IPS-18a (cell line): ENCODE results near the gene AGAP1.

Experiments used
- H3K27ac ChIP-seq: one replicate; pipeline ENCODE4 v1.5.1; 2013; ENCODE audit warnings: low read length
- H3K27me3 ChIP-seq: one replicate; pipeline ENCODE4 v1.6.1; 2013; ENCODE audit warnings: mild to moderate bottlenecking, low read length; ENCODE audit not compliant: control insufficient read depth, insufficient read depth
- H3K36me3 ChIP-seq: one replicate; pipeline ENCODE4 v1.6.1; 2013; ENCODE audit warnings: low read depth, low read length; ENCODE audit not compliant: control insufficient read depth
- H3K4me1 ChIP-seq: one replicate; pipeline ENCODE4 v1.6.1; 2013; ENCODE audit warnings: low read depth, low read length; ENCODE audit not compliant: control insufficient read depth
- H3K4me3 ChIP-seq: one replicate; pipeline ENCODE4 v1.5.1; 2013; ENCODE audit warnings: low read length
- H3K9ac ChIP-seq: one replicate; pipeline ENCODE4 v1.6.1; 2013; ENCODE audit warnings: mild to moderate bottlenecking, low read length, moderate library complexity
- H3K9me3 ChIP-seq: one replicate; pipeline ENCODE4 v1.6.1; 2013; ENCODE audit warnings: low read depth, low read length; ENCODE audit not compliant: control insufficient read depth

AGAP1 gene

DNA sequence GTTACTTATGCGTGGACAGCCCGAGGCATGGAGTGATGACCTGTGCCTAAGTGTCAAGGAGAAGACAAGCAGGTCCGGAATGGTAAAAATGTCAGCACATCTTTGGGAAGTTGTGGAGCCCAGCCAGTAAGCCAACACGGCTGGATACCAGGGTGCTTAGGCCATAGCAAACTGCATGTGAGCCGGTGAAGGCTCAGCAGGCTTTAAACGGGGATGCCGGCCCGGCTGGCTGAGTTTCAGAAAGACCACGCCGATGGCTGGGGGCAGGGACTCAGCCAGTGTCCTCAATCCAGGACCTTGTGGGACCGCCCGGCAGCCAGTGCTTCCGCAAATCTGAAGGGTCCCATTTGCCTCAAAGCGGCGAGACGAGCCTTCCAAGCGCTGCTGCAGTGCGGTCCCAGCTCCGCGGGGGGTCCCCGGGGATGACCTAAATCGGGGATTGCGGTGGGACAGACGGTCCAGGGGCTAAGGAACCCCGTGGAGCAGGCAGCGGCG lies 946 bp upstream of the AGAP1 start:
- Histone ChIP-seq H3K9me3 (no peaks in the 10 kb centered on the region), H3K4me1 (no peaks in the 10 kb centered on the region), H3K36me3 (no peaks in the 10 kb centered on the region), H3K9ac (peak overlapping the region; percentile 54), H3K4me3 (peak overlapping the region; percentile 77), H3K27me3 (peaks cover 32% of the 10 kb centered on the region), H3K27ac (no peak overlapping the region)

DNA sequence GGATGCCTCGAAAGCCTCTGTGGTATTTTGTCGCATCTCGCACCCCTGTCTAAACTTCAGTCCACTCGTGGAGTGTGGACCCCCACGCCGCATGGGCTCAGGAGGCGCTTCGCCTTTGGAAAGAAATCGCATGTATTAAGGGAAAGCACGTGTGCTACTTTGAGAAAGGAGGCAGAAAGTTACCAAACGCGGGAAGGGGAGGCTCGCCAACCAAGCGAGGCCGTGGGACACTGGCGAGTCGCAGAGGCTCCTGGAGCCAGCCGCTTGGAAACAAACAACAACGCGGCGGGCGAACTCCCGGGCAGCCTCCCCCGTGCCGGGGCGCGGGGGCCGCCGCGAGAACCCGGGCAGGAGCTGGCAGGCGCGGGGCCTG lies 455 bp upstream of the AGAP1 start:
- Histone ChIP-seq H3K27ac (no peak overlapping the region), H3K4me1 (no peaks in the 10 kb centered on the region), H3K27me3 (peaks cover 32% of the 10 kb centered on the region), H3K9ac (peak overlapping the region; percentile 54), H3K4me3 (peak overlapping the region; percentile 77), H3K36me3 (no peaks in the 10 kb centered on the region), H3K9me3 (no peaks in the 10 kb centered on the region)

DNA sequence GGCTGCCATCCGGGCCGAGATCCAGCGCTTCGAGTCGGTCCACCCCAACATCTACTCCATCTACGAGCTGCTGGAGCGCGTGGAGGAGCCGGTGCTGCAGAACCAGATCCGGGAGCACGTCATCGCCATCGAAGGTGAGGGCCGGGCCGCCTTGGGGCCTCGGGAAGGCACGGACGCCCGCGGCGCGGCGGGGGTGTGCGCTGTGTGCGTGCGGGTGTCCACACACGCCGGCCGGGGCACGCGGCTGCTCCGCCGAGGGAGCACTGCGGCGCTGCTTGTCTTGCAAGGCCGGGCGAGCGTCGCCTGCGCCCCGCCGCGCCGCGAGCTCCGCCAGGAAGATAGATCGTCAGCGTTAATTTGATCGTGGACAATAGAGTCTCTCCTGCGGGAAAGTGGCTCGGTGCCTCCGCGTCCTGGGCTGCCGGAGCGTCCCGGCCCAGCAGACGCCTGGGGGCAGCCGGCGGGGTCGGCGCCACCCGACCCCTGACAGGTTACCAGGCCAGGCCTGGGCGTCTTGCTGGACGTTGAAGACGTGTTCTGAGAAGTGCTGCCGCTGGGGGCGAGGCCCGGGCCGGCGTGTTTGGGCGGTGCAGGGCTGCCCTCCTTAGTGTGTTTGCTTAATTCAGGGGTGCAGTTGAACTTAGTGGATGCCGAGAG lies 1.0 kb downstream of the AGAP1 start:
- H3K4me3 ChIP-seq = peak overlapping the region; percentile 53
- peaks cover 32% of the 10 kb centered on the region for H3K27me3 ChIP-seq
- no peaks in the 10 kb centered on the region for H3K9me3 ChIP-seq
- H3K9ac ChIP-seq = peak overlapping the region; percentile 13
- no peaks in the 10 kb centered on the region for H3K4me1 ChIP-seq
- H3K27ac ChIP-seq = no peak overlapping the region
- H3K36me3 ChIP-seq = no peaks in the 10 kb centered on the region

DNA sequence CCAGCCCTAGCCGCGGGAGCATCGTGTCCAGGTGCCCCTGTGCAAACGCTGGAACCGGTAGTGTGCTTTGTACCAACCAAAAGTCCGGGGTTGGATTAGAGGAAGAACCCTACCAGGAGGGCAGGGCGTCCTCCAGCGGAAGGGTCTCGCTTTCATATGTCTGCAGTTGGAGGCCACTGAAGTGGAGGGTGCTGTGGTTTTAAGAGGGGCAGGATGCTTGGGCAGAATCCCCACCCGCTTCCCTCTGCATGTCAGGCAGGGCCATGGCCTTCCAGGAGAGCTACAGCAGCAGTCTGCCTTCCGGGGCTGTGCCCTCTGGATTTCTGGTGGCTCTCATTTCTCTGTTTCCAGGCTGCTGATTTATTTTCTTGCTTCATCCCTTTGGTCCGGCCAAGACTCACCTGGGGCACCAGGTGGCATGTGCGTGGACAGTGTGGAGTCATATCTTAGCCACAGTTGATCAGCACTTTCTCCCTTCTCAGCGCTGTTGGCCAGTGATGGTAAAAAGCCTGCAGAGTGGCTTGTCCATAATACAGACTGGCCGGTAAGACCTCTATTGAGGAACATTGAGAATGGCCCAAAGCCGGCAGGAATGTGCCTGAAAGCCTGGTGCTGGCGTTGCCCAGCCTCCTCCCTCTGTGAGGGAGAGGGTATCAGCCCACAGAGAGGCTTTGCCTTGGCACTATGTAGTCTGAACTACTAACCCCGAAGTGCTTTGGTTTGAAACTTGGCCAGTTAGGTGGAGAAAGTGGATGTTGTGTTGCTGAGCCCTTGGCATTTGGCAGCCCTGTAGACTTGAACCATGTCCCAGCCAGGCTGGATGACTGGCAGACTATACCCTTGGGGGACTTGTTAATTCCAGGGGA lies 1.8 kb downstream of the AGAP1 start:
- no peak overlapping the region for H3K27ac ChIP-seq

DNA sequence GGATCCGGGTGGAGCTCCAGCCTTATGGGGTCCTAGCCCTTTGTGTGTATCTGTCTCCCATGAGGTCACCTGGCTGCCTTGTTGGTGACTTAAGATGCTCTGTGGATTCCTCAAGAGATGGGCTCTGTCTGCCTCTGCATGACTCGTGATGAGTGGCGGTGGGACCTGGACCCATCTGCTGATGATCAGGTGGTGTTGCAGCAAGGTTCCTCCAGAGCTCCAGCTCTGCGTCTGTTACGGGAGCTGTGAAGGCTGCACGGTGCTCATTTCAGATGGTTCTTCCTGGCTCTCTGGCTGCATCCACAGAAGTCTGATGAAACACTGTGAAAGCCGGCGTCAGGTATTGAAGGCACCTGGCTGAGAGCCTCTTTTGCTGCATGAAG lies 2.4 kb downstream of the AGAP1 start:
- H3K9me3 ChIP-seq = no peaks in the 10 kb centered on the region
- H3K36me3 ChIP-seq = no peaks in the 10 kb centered on the region
- H3K4me3 ChIP-seq = no peak overlapping the region
- H3K9ac ChIP-seq = no peak overlapping the region
- peaks cover 12% of the 10 kb centered on the region for H3K4me1 ChIP-seq
- H3K27ac ChIP-seq = no peak overlapping the region
- H3K27me3 ChIP-seq = peaks cover 32% of the 10 kb centered on the region

More for the DNA sequence above, 1.8 kb downstream of the AGAP1 start:
- H3K4me3 ChIP-seq = peak overlapping the region; percentile 53
- H3K9ac ChIP-seq = no peak overlapping the region
- H3K4me1 ChIP-seq = peaks cover 6% of the 10 kb centered on the region
- peaks cover 32% of the 10 kb centered on the region for H3K27me3 ChIP-seq
- no peaks in the 10 kb centered on the region for H3K36me3 ChIP-seq
- no peaks in the 10 kb centered on the region for H3K9me3 ChIP-seq

DNA sequence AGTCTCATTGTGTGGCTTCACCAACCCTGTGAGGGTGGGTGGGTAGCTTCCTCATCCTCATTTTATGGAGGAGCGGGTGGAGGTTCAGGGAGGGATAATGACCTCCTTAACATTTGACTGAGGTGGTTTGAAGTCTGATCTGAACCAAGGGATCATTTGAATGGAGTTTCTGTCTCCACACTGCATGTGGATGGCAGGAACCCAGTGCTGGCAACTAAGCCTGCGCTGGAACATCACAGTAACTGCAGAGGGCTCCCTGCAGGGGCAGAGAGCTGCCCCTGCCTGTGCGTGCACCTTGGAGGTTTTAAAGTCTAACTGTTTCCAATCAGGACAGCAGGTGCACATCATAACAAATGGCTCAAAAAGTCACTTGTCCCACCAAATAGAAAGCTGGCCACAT lies 3.3 kb downstream of the AGAP1 start:
- H3K9ac ChIP-seq = no peak overlapping the region
- no peak overlapping the region for H3K4me3 ChIP-seq
- H3K27me3 ChIP-seq = peaks cover 30% of the 10 kb centered on the region
- H3K9me3 ChIP-seq = no peaks in the 10 kb centered on the region
- H3K27ac ChIP-seq = no peak overlapping the region
- H3K4me1 ChIP-seq = peaks cover 21% of the 10 kb centered on the region
- no peaks in the 10 kb centered on the region for H3K36me3 ChIP-seq

DNA sequence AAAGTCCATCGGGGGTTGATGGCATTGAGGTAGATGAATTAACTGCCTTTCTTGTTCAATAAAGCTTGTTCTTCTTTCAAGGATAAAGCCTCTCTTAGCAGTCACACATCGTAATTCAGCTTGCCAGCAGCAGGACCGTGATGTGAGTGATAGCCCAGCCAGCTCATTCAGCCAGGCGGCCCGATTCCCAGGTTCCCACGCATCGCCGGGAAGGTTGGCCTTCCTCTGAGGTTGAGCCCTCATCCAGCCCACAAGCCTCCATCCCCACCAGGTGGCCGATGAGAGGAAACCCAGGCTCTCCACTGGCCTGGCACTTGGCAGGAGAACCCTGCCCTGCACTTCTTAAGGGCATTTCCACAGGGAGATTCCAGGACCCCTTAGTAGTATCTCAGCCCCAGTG lies 4.7 kb downstream of the AGAP1 start:
- Histone ChIP-seq H3K27ac (no peak overlapping the region), H3K4me1 (peaks cover 34% of the 10 kb centered on the region), H3K27me3 (peaks cover 16% of the 10 kb centered on the region), H3K9me3 (no peaks in the 10 kb centered on the region), H3K36me3 (no peaks in the 10 kb centered on the region), H3K4me3 (no peak overlapping the region), H3K9ac (no peak overlapping the region)

DNA sequence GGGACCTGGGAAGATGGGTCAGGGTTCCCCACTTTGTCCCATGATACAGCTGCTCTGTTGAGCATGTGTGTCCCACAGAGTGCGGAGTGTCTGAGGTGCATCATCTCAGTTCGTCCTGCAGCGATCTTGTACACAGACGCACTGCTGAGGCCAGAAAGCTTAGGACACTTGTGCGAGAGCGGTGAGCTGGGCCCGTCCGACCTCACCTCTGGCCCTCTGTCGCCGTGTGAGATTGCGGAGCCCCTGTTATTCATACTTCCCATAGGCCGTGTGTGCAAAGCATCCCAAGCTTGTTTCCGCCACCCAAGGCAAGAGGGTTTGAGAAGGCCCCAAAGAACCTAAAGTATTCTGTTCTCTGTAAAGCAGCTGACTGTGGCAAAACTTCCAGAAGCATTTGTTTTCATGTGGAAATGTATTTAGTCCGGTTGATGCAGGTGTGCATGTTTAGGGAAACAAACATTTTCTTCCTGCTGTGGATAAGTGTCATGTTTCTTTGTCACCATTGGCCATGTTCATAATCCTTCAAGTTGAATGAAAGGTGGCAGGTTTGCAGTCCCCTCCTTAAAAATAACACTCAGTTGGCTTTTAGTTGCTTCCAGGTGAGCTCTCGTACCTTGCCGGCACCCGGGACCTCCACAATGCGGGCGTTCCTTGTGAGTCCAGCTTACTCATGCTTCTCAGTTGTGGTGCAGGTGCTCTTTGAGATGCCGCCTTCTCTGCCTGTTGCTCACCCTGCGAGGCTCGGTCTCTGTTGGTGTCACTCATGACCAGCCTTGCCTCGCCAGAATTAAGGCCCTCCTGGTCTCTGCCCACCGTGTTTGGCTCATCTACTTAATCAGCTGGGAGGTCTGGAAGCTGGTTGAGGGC lies 5.3 kb downstream of the AGAP1 start:
- Histone ChIP-seq H3K27me3 (peaks cover 16% of the 10 kb centered on the region), H3K4me3 (no peak overlapping the region), H3K27ac (no peak overlapping the region), H3K4me1 (peaks cover 34% of the 10 kb centered on the region), H3K9me3 (no peaks in the 10 kb centered on the region), H3K9ac (no peak overlapping the region), H3K36me3 (no peaks in the 10 kb centered on the region)

DNA sequence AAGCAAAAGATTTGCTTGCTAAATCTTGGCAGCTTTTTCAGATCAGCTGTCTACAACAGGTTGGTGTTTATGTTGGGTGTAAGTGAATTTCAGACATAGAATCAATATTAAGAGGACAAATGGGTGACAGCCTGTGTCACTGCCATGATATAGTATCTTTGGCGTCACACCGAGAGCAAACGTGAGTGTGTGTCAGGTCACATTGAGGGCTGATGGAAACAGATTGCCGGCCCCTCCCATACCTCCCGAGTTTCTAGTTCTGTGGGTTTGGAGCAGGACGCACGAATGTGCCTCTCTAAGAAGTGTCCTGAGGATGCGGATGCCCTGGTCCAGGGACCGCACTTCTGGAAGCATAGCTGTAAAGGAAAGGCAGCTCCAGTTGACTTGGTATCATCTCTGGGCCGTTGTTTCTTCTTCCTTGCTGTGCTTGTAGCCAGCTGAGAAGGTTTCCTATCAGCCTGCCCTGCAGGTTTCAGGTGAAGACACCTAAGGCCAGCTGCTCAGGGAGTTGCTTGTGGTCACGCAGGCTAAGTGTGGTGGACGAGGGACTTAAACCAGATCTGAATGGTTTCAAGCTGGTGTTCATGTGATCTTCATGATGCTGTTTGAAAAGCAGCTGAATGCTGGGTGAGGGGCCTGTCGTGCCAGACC lies 6.4 kb downstream of the AGAP1 start:
- Histone ChIP-seq H3K9me3 (no peaks in the 10 kb centered on the region), H3K4me3 (no peak overlapping the region), H3K36me3 (no peaks in the 10 kb centered on the region), H3K27me3 (peaks cover 9% of the 10 kb centered on the region), H3K4me1 (peaks cover 43% of the 10 kb centered on the region), H3K9ac (no peak overlapping the region), H3K27ac (no peak overlapping the region)

DNA sequence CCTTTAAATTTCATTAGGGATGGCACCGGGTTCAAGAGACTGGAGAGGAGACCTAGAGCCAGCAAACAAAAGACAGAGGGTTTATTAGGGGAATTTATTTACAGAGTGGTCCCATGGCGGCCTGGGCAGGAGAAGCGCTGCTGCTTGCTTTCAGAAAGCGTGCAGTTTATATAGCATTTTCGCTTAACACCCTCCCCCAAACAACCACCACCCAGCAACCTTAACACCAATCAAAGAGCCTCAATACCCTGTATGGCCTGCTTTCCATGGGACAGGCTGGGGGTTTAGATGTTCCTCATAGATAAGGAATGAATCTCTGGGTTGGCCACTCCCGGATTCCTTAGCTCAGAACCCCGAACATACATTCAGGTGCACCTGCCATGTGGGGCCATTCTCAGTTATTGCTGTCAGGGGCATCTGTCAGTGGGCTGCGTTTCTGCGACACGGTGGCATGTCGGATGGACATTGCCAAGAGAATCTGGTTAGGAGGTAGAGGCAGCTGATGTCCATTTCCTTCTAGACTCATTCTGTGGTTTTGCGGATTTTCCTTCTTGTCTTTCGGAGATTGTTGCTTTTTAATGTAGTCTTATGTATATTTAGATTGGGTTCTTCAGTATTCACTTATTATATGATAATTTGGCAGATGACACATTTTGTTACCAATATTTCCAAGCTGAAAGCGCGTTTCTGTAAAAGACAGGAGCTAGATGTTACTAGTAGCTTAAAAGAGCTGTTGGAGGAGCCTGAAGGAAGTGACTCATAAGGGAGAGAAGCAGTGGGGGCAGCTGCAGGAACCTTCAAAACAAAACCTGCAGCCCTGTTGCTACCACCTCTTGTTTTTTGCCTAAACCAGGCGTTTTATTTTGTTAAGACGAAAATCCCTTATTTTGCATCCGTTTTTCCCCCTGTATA lies 7.2 kb downstream of the AGAP1 start:
- Histone ChIP-seq H3K9ac (no peak overlapping the region), H3K27ac (no peak overlapping the region), H3K4me3 (no peak overlapping the region), H3K36me3 (no peaks in the 10 kb centered on the region), H3K27me3 (peaks cover 1% of the 10 kb centered on the region), H3K9me3 (no peaks in the 10 kb centered on the region), H3K4me1 (peaks cover 47% of the 10 kb centered on the region)
